MM.1S (cell line): ENCODE results near the gene CACUL1.

ENCODE experiments used
- DNase-seq: peaks from one replicate; pipeline ENCODE4 v3.0.0-alpha.2; 2015
- H2AFZ ChIP-seq: fragments of 300-600 bp; sonication (generic); 2 replicates; pipeline ENCODE4 v1.6.0; 2016; ENCODE audit warnings: antibody characterized with exemption, low read length
- H3F3A ChIP-seq: fragments of 300-600 bp; sonication (generic); 2 replicates; pipeline ENCODE4 v1.6.1; 2016; ENCODE audit warnings: mild to moderate bottlenecking, antibody characterized with exemption, low read length, moderate library complexity, mixed read lengths; ENCODE audit not compliant: insufficient read depth
- H3K27ac ChIP-seq: fragments of 300-600 bp; sonication (generic); 2 replicates; pipeline ENCODE4 v1.5.1; 2016; ENCODE audit warnings: mild to moderate bottlenecking, low read length
- H3K27me3 ChIP-seq: fragments of 300-600 bp; sonication (generic); replicated peaks from 2 replicates; pipeline ENCODE4 v1.6.0; 2016; ENCODE audit warnings: low read length; ENCODE audit not compliant: insufficient read depth
- H3K36me3 ChIP-seq: fragments of 300-600 bp; sonication (generic); replicated peaks from 2 replicates; pipeline ENCODE4 v1.6.1; 2016; ENCODE audit warnings: mild to moderate bottlenecking, low read length, mixed read lengths; ENCODE audit not compliant: insufficient read depth
- H3K4me1 ChIP-seq: fragments of 300-600 bp; sonication (generic); 2 replicates; pipeline ENCODE4 v1.6.1; 2016; ENCODE audit warnings: low read length, mixed read lengths
- H3K4me2 ChIP-seq: fragments of 300-600 bp; sonication (generic); 2 replicates; pipeline ENCODE4 v1.6.0; 2016; ENCODE audit warnings: low read depth, low read length
- H3K4me3 ChIP-seq: fragments of 300-600 bp; sonication (generic); 2 replicates; pipeline ENCODE4 v1.5.1; 2016; ENCODE audit warnings: low read length, mixed read lengths
- H3K79me2 ChIP-seq: fragments of 300-600 bp; sonication (generic); 2 replicates; pipeline ENCODE4 v1.6.1; 2016; ENCODE audit warnings: mixed run types, low read length, mixed read lengths
- H3K9ac ChIP-seq: fragments of 300-600 bp; sonication (generic); 2 replicates; pipeline ENCODE4 v1.6.1; 2016; ENCODE audit warnings: low read length, mixed read lengths
- H3K9me2 ChIP-seq: fragments of 300-600 bp; sonication (generic); replicated peaks from 2 replicates; pipeline ENCODE4 v1.6.1; 2016; ENCODE audit warnings: mild to moderate bottlenecking, low read length, mixed read lengths; ENCODE audit not compliant: insufficient read depth
- H3K9me3 ChIP-seq: fragments of 300-600 bp; sonication (generic); replicated peaks from 2 replicates; pipeline ENCODE4 v1.6.1; 2016; ENCODE audit warnings: mild to moderate bottlenecking, low read length, mixed read lengths; ENCODE audit not compliant: insufficient read depth
- H4K20me1 ChIP-seq: fragments of 300-600 bp; sonication (generic); 2 replicates; pipeline ENCODE4 v1.6.1; 2016; ENCODE audit warnings: mild to moderate bottlenecking, low read length, moderate library complexity, mixed read lengths; ENCODE audit not compliant: insufficient read depth
- CTCF ChIP-seq: fragments of 300-600 bp; sonication (generic); IDR thresholded peaks from 2 replicates; pipeline ENCODE4 v1.5.1; 2016; ENCODE audit warnings: antibody characterized with exemption, low read length, mixed read lengths
- EZH2 ChIP-seq: fragments of 300-600 bp; sonication (generic); optimal IDR thresholded peaks from 2 replicates; pipeline ENCODE3; 2017; ENCODE audit warnings: low read depth, mild to moderate bottlenecking, antibody characterized with exemption, low read length, mixed read lengths
- EZH2phosphoT487 ChIP-seq: fragments of 300-600 bp; sonication (generic); IDR thresholded peaks from 2 replicates; pipeline ENCODE4 v1.6.1; 2018; ENCODE audit warnings: antibody characterized with exemption, low read length

Gene CACUL1

GRCh38 chr10:118730756-118731456 is 23.9 kb downstream of the CACUL1 start:
- H2AFZ ChIP-seq, result no peak overlapping the region
- H3K27me3 ChIP-seq, result no peaks in the 10 kb centered on the region
- no peaks in the 10 kb centered on the region; the same call in 1 of the 2 replicates for H3F3A ChIP-seq
- TF ChIP-seq CTCF (no peak), EZH2 (no peak), EZH2phosphoT487 (no peak)
- H4K20me1 ChIP-seq, result no peaks in the 10 kb centered on the region; the same call in 1 of the 2 replicates
- H3K36me3 ChIP-seq, result no peaks in the 10 kb centered on the region
- no peaks in the 10 kb centered on the region for H3K9me3 ChIP-seq
- H3K27ac ChIP-seq, result no peak overlapping the region
- no peak overlapping the region for H3K4me3 ChIP-seq
- no peak overlapping the region for H3K9ac ChIP-seq
- no peaks in the 10 kb centered on the region for H3K9me2 ChIP-seq
- H3K4me2 ChIP-seq, result no peak overlapping the region
- peaks cover 56% of the 10 kb centered on the region for H3K79me2 ChIP-seq
- DNase-seq, result no peak
- H3K4me1 ChIP-seq, result no peaks in the 10 kb centered on the region

GRCh38 chr10:118729641-118730258 is 25.0 kb downstream of the CACUL1 start:
- no peak overlapping the region for H3K4me3 ChIP-seq
- no peak for TF ChIP-seq EZH2phosphoT487
- TF ChIP-seq CTCF, result no peak
- no peak for TF ChIP-seq EZH2
- H3K27me3 ChIP-seq, result no peaks in the 10 kb centered on the region
- no peak overlapping the region for H3K9ac ChIP-seq
- H3K36me3 ChIP-seq, result no peaks in the 10 kb centered on the region
- H3K4me1 ChIP-seq, result no peaks in the 10 kb centered on the region
- H3K4me2 ChIP-seq, result no peak overlapping the region
- no peak overlapping the region for H2AFZ ChIP-seq
- DNase-seq, result no peak
- peaks cover 44% of the 10 kb centered on the region for H3K79me2 ChIP-seq
- H3K27ac ChIP-seq, result no peak overlapping the region
- no peaks in the 10 kb centered on the region; the same call in 1 of the 2 replicates for H3F3A ChIP-seq
- H3K9me3 ChIP-seq, result no peaks in the 10 kb centered on the region
- H3K9me2 ChIP-seq, result no peaks in the 10 kb centered on the region
- no peaks in the 10 kb centered on the region; the same call in 1 of the 2 replicates for H4K20me1 ChIP-seq

GRCh38 chr10:118729200-118729599 is 25.6 kb downstream of the CACUL1 start:
- H3K4me2 ChIP-seq, result no peak overlapping the region

More at GRCh38 chr10:118729200-118729599, 25.6 kb downstream of the CACUL1 start:
- Histone ChIP-seq H3K27ac (no peak overlapping the region), H3F3A (no peaks in the 10 kb centered on the region; the same call in 1 of the 2 replicates), H4K20me1 (no peaks in the 10 kb centered on the region; the same call in 1 of the 2 replicates), H3K9me3 (no peaks in the 10 kb centered on the region), H3K4me3 (no peak overlapping the region), H3K27me3 (no peaks in the 10 kb centered on the region), H3K36me3 (no peaks in the 10 kb centered on the region), H3K9ac (no peak overlapping the region), H2AFZ (no peak overlapping the region), H3K79me2 (peaks cover 39% of the 10 kb centered on the region), H3K9me2 (no peaks in the 10 kb centered on the region), H3K4me1 (no peaks in the 10 kb centered on the region)
- TF ChIP-seq EZH2 (no peak), EZH2phosphoT487 (no peak), CTCF (no peak)
- no peak for DNase-seq
